CD8-positive, alpha-beta memory T cell (primary cell): ENCODE measurements around the gene PRR12. TPM values are rescaled to one million over a fixed set of nuclear protein-coding genes. Genes with fewer than 3 reads are reported as not detected.
A peak's percentile ranks its signal among the peaks of the same experiment; 100 is the strongest.
"Not testable (repeated sequence)": the region's sequence is repeated elsewhere in the genome, so short reads cannot be mapped to it uniquely, and the experiment has no call there.

Experiments used
- CTCF ChIA-PET: fragments of 350-600 bp; sonication (Branson Sonifier 250); formaldehyde crosslinking; loops from one replicate; lab custom pipeline; 2021; ENCODE audit warnings: antibody characterized with exemption; lab: Charles Lee
- POLR2A ChIA-PET: fragments of 350-600 bp; sonication (Branson Sonifier 250); formaldehyde crosslinking; loops from one replicate; lab custom pipeline; 2021; ENCODE audit warnings: antibody characterized with exemption; lab: Charles Lee
- DNase-seq, 5 donors: peaks; one replicate each; pipeline versions ENCODE4 v3.0.0 to v3.0.0-alpha.2; 2020 to 2022; ENCODE audit warnings: mixed read lengths in 1 of 5
- H3K27ac ChIP-seq: one replicate; pipeline ENCODE4 v1.7.0; 2013; ENCODE audit warnings: low read depth, mild to moderate bottlenecking, low read length, moderate library complexity
- H3K27me3 ChIP-seq: 2 replicates; pipeline ENCODE4 v1.7.0; 2013; ENCODE audit warnings: low read length, mild to moderate bottlenecking; ENCODE audit not compliant: insufficient read depth, poor library complexity, severe bottlenecking
- H3K36me3 ChIP-seq: 2 replicates; pipeline ENCODE4 v1.7.0; 2013; ENCODE audit warnings: mild to moderate bottlenecking, low read length, moderate library complexity; ENCODE audit not compliant: insufficient read depth
- H3K4me1 ChIP-seq: 2 replicates; pipeline ENCODE4 v1.7.0; 2013; ENCODE audit warnings: mild to moderate bottlenecking, low read length, moderate library complexity; ENCODE audit not compliant: insufficient read depth
- H3K4me3 ChIP-seq: 2 replicates; pipeline ENCODE4 v1.7.0; 2013; ENCODE audit warnings: mild to moderate bottlenecking, low read length
- H3K9me3 ChIP-seq: 2 replicates; pipeline ENCODE4 v1.7.0; 2013; ENCODE audit warnings: mild to moderate bottlenecking, low read length
- H3K27ac Mint-ChIP-seq, 8 donors: one replicate each; pipeline ENCODE4 v1.8.0; 2020 to 2021; ENCODE audit warnings: mixed read lengths in 8 of 8, mild to moderate bottlenecking in 6 of 8, inconsistent platforms in 3 of 8, moderate library complexity in 3 of 8
- H3K27me3 Mint-ChIP-seq, 2 donors: one replicate each; pipeline ENCODE4 v1.8.0; 2020 to 2021; ENCODE audit warnings: mixed read lengths in 2 of 2, mild to moderate bottlenecking in 1 of 2, moderate library complexity in 1 of 2
- H3K36me3 Mint-ChIP-seq, 3 donors: one replicate each; pipeline ENCODE4 v1.8.0; 2020 to 2021; ENCODE audit warnings: mixed read lengths in 3 of 3, inconsistent platforms in 1 of 3, mild to moderate bottlenecking in 1 of 3
- H3K4me1 Mint-ChIP-seq, 3 donors: one replicate each; pipeline ENCODE4 v1.8.0; 2020 to 2021; ENCODE audit warnings: mixed read lengths in 3 of 3, inconsistent platforms in 1 of 3, mild to moderate bottlenecking in 1 of 3
- H3K4me3 Mint-ChIP-seq, 7 donors: one replicate each; pipeline ENCODE4 v1.8.0; 2020 to 2021; ENCODE audit warnings: mixed read lengths in 7 of 7, mild to moderate bottlenecking in 6 of 7, moderate library complexity in 4 of 7, inconsistent platforms in 2 of 7
- H3K9me3 Mint-ChIP-seq, 5 donors: one replicate each; pipeline ENCODE4 v1.8.0; 2020 to 2022; ENCODE audit warnings: mixed read lengths in 5 of 5, mild to moderate bottlenecking in 3 of 5, moderate library complexity in 2 of 5, inconsistent platforms in 1 of 5
- polyA plus RNA-seq: library from polyadenylated mRNA; unstranded; fragments of 300-500 nt; fragmentation: Illumina TruSeq; gene quantifications from one replicate; pipeline ENCODE4 v1.2.3, GENCODE V29; 2021
- total RNA-seq, 2 experiments: library from RNA; stranded (reverse); gene quantifications; one replicate each; pipeline ENCODE4 v1.2.3, GENCODE V29; 2021

The PRR12 gene
- total and polyA plus RNA-seq, 3 experiments from 2014 or later: 0.81 to 27.5 (median 25.9) TPM

DNA sequence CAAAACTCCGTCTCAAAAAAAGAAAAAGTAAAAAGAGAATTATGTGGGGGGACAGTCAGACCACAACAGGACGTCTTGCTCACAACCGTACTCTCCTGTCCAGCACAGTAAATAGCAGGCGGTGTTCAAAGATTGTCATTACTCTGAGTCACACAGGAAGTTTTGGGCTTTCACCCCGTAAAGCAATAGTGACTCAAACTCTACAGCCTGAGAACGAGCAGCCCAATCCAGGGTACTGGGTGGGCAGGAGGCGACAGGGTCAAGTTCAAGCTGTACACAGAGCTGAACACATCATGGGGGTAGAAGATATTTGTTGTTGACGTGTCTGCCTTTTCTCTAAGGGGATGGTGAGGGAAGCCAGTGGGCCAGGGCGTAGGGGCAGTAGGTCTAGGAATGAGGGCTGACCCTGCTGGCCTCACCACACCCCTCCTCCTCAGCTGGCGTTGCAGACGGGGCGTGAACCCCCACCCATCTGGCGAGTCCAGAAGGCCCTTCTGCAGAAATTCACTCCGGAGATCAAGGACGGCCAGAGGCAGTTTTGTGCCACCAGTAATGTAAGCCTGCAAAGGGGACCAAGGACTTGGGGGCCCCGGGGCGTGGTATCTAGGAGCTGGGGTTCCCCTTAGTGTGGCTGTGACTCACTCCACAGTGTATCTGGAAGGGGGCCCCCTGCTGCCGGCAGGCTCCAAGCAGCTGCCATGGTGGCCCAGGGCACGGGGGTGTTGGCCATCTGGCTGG is 23.3 kb downstream of the PRR12 start:
- no peak for DNase-seq
- H3K27ac Mint-ChIP-seq: peak overlapping the region in 7 of 8 donors; percentile 63 to 94 (median 79)
- Histone ChIP-seq H3K36me3 (peaks cover 33% of the 10 kb centered on the region), H3K27ac (no peak overlapping the region), H3K4me1 (no peaks in the 10 kb centered on the region), H3K9me3 (no peaks in the 10 kb centered on the region), H3K27me3 (no peaks in the 10 kb centered on the region), H3K4me3 (no peak overlapping the region)
- ChIA-PET POLR2A (no interaction called here), CTCF (no interaction called here)
- peak overlapping the region in 3 of 7 donors; percentile 15 to 76 (median 39) for H3K4me3 Mint-ChIP-seq
- peaks cover 12 to 23% (median 16%) of the 10 kb centered on the region in 3 donors for H3K4me1 Mint-ChIP-seq
- peaks cover 7 to 75% (median 8%) of the 10 kb centered on the region in 3 donors for H3K36me3 Mint-ChIP-seq
- H3K9me3 Mint-ChIP-seq: no peaks in the 10 kb centered on the region
- H3K27me3 Mint-ChIP-seq: no peaks in the 10 kb centered on the region

DNA sequence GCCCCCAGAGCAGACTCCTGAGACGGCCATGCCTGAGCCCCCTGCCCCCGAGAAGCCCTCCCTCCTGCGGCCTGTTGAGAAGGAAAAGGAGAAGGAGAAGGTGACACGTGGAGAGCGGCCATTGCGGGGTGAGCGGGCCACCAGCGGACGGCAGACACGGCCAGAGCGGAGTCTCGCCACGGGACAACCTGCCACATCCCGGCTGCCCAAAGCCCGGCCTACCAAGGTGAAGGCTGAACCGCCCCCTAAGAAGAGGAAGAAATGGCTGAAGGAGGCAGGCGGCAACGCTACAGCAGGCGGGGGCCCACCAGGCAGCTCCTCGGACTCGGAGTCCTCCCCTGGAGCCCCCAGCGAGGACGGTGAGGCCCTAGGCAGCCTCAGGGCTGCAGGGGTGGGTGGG is 24.9 kb downstream of the PRR12 start:
- H3K4me3 ChIP-seq: no peak overlapping the region
- peaks cover 39% of the 10 kb centered on the region for H3K36me3 ChIP-seq
- H3K4me1 ChIP-seq: no peaks in the 10 kb centered on the region
- H3K9me3 ChIP-seq: no peaks in the 10 kb centered on the region
- H3K27ac Mint-ChIP-seq: no peak overlapping the region
- no peak overlapping the region for H3K4me3 Mint-ChIP-seq
- DNase-seq: no peak
- CTCF ChIA-PET: interaction anchor here (1.4 kb wide), 1 partner anchor 24 kb away, joined by 3 read pairs; the partner anchor contains the start of gene RRAS
- H3K9me3 Mint-ChIP-seq: no peaks in the 10 kb centered on the region
- H3K27me3 ChIP-seq: no peaks in the 10 kb centered on the region
- H3K4me1 Mint-ChIP-seq: peaks cover 12 to 19% (median 16%) of the 10 kb centered on the region in 3 donors
- no peaks in the 10 kb centered on the region for H3K27me3 Mint-ChIP-seq
- POLR2A ChIA-PET: no interaction called here
- peaks cover 7 to 70% (median 8%) of the 10 kb centered on the region in 3 donors for H3K36me3 Mint-ChIP-seq
- H3K27ac ChIP-seq: no peak overlapping the region

DNA sequence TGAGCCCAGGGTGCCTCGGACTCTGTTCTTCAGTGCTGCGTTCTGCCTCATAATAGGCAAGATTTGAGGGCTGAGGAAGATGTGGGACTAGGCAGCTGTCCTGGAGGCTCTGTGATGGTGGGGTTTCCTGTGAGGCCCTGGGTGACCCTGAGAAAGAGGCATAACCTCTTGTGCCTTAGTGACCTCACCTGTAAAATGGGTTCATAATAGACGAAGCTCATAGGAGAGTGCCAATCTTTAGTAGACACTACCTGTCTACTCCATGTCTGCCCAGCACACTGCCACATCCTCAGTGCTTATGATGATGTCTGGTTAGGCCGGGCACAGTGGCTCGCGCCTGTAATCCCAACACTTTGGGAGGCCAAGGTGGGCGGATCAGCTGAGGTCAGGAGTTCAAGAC is 25.6 kb downstream of the PRR12 start:
- Mint-ChIP-seq H3K36me3 (peaks cover 7 to 71% (median 8%) of the 10 kb centered on the region in 3 donors), H3K4me3 (no peak overlapping the region), H3K27ac (peak overlapping the region in 1 of 8 donors; percentile 72), H3K9me3 (no peaks in the 10 kb centered on the region), H3K27me3 (no peaks in the 10 kb centered on the region), H3K4me1 (peaks cover 12 to 19% (median 16%) of the 10 kb centered on the region in 3 donors)
- no peak for DNase-seq
- ChIA-PET CTCF (interaction anchor here (1.4 kb wide), 1 partner anchor 24 kb away, joined by 3 read pairs; the partner anchor contains the start of gene RRAS), POLR2A (interaction anchor here (0.5 to 0.7 kb wide), 2 partner anchors 89 to 103 kb away, joined by 5 read pairs; no protein-coding TSS in a partner anchor)
- Histone ChIP-seq H3K4me1 (no peaks in the 10 kb centered on the region), H3K27me3 (no peaks in the 10 kb centered on the region), H3K4me3 (no peak overlapping the region), H3K36me3 (peaks cover 40% of the 10 kb centered on the region), H3K27ac (no peak overlapping the region), H3K9me3 (no peaks in the 10 kb centered on the region)

DNA sequence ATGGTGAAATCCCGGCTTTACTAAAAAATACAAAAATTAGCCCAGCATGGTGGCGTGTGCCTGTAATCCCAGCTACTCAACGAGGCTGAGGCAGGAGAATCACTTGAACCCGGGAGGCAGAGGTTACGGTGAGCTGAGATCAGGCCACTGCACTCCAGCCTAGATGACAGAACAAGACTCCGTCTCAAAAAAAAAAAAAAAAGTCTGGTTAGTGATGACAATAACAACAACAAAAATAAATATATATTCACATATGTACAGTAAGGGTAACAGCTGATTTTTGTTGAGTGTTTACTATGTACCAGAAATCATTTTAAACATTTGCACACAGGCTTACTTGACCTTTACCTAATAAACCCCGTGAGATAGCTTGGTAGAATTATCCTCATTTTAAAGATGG is 26.0 kb downstream of the PRR12 start:
- peaks cover 44% of the 10 kb centered on the region for H3K36me3 ChIP-seq
- H3K27ac ChIP-seq: no peak overlapping the region
- CTCF ChIA-PET: interaction anchor here (1.4 kb wide), 1 partner anchor 23 kb away, joined by 3 read pairs; the partner anchor contains the start of gene RRAS

DNA sequence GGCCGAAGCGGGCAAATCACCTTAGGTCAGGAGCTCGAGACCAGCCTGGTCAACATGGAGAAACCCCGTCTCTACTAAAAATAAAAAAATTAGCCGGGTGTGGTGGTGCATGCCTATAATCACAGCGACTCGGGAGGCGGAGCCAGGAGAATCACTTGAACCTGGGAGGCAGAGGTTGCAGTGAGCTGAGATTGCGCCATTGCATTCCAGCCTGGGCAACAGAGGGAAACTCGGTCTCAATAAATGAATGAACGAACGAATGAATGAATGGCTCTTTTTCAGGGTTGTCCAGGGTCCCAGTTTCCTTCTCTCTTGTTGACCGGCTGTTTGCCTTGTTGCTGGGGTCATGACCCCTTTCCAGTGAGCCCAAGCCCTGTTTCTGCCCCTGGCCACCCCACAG is 26.9 kb downstream of the PRR12 start:
- H3K9me3 Mint-ChIP-seq, H3K4me3 ChIP-seq, H3K4me1 ChIP-seq, H3K27ac ChIP-seq, H3K27me3 Mint-ChIP-seq, POLR2A ChIA-PET, H3K9me3 ChIP-seq, DNase-seq, H3K4me3 Mint-ChIP-seq, H3K27ac Mint-ChIP-seq, H3K27me3 ChIP-seq: not testable (repeated sequence)
- H3K36me3 Mint-ChIP-seq: peaks cover 7 to 76% (median 9%) of the 10 kb centered on the region in 3 donors
- peaks cover 12 to 13% (median 13%) of the 10 kb centered on the region in 3 donors for H3K4me1 Mint-ChIP-seq
- CTCF ChIA-PET: interaction anchor here (1.2 kb wide), 1 partner anchor 15 kb away, joined by 3 read pairs; no protein-coding TSS in a partner anchor
- H3K36me3 ChIP-seq: peaks cover 48% of the 10 kb centered on the region

More for the DNA sequence above, 26.0 kb downstream of the PRR12 start:
- Histone ChIP-seq H3K4me1 (no peaks in the 10 kb centered on the region), H3K4me3 (no peak overlapping the region), H3K27me3 (no peaks in the 10 kb centered on the region), H3K9me3 (no peaks in the 10 kb centered on the region)
- no peak overlapping the region for H3K4me3 Mint-ChIP-seq
- peak overlapping the region in 1 of 8 donors; percentile 72 for H3K27ac Mint-ChIP-seq
- peaks cover 12 to 19% (median 16%) of the 10 kb centered on the region in 3 donors for H3K4me1 Mint-ChIP-seq
- peaks cover 7 to 75% (median 8%) of the 10 kb centered on the region in 3 donors for H3K36me3 Mint-ChIP-seq
- no peaks in the 10 kb centered on the region for H3K9me3 Mint-ChIP-seq
- no peaks in the 10 kb centered on the region for H3K27me3 Mint-ChIP-seq
- POLR2A ChIA-PET: interaction anchor here (0.7 kb wide), 1 partner anchor 89 kb away, joined by 5 read pairs; no protein-coding TSS in a partner anchor
- no peak for DNase-seq

DNA sequence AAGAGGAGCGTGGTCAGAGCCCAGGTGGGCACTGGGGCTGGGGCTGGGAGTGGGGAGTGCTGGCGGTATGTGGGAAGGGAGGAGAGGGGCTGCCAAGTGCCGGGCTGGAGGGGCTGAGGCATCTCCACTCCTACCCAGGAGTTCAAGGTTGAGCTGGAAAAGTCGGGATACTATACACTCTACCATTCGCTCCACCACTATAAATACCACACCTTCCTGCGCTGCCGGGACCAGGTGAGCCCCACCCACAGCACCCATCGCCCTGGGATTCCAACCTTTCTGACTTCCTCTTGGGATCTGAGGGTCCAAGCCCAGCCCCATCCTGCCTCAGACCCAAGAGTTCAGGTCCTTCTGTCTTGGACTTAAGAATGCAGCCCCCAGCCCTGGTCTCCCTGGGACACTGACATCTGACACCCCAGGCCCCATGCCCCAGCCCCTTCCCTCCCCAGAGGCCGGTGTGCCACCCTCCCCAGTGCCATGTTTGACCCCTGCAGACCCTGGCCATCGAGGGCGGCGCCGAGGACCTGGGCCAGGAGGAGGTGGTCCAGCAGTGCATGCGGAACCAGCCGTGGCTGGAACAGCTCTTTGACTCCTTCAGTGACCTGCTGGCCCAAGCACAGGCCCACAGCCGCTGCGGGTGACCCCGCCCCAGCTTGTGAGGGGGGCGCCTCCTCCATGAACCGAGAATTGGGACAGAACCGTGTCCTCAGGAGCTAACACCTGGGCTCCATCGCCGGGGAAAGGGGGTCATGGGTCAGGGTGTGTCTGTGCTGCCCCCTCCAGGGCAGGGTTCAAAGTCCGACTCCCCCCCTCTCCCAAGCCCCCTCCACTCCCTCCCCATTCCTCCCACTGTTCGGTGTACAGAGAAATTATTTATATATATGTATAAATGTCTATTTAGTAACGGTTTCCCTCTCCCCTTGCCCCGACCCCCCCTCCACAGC is 34.3 kb downstream of the PRR12 start:
- Histone ChIP-seq H3K27ac (no peak overlapping the region), H3K27me3 (no peaks in the 10 kb centered on the region), H3K4me1 (no peaks in the 10 kb centered on the region), H3K36me3 (peaks cover 12% of the 10 kb centered on the region), H3K9me3 (no peaks in the 10 kb centered on the region), H3K4me3 (no peak overlapping the region)
- ChIA-PET CTCF (interaction anchor here (1.0 to 1.1 kb wide), 2 partner anchors 9 to 15 kb away, joined by 3 read pairs; partner anchors contain the start of gene RRAS), POLR2A (interaction anchor here (0.6 kb wide), 2 partner anchors 13 to 240 kb away, joined by 7 to 10 read pairs; no protein-coding TSS in a partner anchor)
- H3K9me3 Mint-ChIP-seq: no peaks in the 10 kb centered on the region
- no peak for DNase-seq
- H3K4me1 Mint-ChIP-seq: no peaks in the 10 kb centered on the region
- no peak overlapping the region for H3K4me3 Mint-ChIP-seq
- H3K27me3 Mint-ChIP-seq: no peaks in the 10 kb centered on the region
- peaks cover 0 to 62% (median 7%) of the 10 kb centered on the region in 3 donors for H3K36me3 Mint-ChIP-seq
- peak overlapping the region in 2 of 8 donors; percentile 26 to 68 for H3K27ac Mint-ChIP-seq

DNA sequence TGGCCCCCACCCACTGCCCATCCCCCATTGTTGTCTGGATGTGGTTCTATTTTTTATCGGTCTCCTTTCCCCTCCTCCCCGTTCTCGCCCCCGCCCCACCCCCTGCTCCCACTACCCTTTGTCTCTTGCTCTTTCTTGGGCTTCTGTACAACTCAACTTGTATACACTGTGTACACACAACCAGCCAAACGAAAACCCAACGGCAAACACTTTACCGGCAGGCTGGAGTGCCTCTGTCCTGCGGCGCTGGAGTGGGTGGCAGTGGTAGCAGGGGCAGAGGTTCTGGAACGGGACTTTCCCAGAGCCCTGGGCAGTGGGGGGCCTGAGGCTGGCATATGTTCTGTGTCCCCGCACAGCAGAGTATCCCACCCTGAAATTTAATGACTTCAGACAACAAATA is 35.2 kb downstream of the PRR12 start:
- peaks cover 9% of the 10 kb centered on the region for H3K36me3 ChIP-seq
- Mint-ChIP-seq H3K4me3 (no peak overlapping the region), H3K27me3 (no peaks in the 10 kb centered on the region), H3K36me3 (peaks cover 0 to 59% (median 7%) of the 10 kb centered on the region in 3 donors), H3K27ac (no peak overlapping the region), H3K9me3 (no peaks in the 10 kb centered on the region), H3K4me1 (peaks cover 0 to 5% (median 0%) of the 10 kb centered on the region in 3 donors)
- H3K4me1 ChIP-seq: no peaks in the 10 kb centered on the region
- H3K9me3 ChIP-seq: no peaks in the 10 kb centered on the region
- no peaks in the 10 kb centered on the region for H3K27me3 ChIP-seq
- ChIA-PET POLR2A (interaction anchor here (0.7 kb wide), 1 partner anchor 119 kb away, joined by 4 read pairs; no protein-coding TSS in a partner anchor), CTCF (no interaction called here)
- no peak overlapping the region for H3K27ac ChIP-seq
- no peak overlapping the region for H3K4me3 ChIP-seq
- DNase-seq: no peak
